ENCODE data around the gene TBC1D22A.

DNA sequence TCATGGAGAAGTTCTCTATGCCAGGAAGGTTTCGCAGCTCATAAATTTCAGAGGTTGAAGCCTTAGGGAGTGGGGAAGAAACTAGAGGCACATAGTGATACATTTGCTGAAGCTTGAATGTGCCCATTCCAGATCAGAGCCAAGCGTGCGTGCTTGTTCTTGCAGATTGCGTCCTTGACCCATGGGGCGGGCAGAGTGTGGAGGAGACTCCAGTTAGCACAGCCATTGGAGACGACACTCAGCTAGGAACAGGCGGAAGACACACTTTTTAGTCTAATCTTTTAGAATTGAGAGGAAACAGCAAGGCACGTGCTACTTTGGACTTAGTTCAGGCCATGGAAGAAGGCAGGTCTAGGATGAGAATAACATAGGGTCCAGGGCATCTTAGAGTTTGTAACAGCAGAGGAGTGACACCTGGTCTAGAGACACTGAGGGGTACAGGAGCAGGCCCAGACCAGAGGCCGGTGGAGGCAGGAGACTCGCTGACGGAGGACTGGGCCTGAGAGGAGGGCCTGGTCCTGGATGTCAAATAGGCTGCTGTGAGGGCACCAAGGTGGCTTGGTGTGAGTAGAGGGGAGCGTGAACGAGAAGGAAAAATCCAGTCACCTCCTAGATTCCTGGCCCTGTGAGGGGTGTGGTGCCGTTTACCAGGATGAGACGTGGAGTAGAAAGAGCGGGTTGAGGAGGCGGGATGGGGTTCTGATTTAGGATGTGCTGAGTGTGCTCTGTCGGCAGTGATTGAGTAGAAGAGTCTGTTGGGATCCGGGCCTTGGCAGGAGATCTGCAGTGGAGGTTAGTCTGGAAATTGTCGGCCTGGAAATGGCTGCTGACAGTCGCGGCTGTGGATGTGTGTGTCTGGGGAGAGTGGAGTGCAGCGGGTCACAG is 154.7 kb downstream of the TBC1D22A start:
- TF ChIP-seq, protein P1, sequence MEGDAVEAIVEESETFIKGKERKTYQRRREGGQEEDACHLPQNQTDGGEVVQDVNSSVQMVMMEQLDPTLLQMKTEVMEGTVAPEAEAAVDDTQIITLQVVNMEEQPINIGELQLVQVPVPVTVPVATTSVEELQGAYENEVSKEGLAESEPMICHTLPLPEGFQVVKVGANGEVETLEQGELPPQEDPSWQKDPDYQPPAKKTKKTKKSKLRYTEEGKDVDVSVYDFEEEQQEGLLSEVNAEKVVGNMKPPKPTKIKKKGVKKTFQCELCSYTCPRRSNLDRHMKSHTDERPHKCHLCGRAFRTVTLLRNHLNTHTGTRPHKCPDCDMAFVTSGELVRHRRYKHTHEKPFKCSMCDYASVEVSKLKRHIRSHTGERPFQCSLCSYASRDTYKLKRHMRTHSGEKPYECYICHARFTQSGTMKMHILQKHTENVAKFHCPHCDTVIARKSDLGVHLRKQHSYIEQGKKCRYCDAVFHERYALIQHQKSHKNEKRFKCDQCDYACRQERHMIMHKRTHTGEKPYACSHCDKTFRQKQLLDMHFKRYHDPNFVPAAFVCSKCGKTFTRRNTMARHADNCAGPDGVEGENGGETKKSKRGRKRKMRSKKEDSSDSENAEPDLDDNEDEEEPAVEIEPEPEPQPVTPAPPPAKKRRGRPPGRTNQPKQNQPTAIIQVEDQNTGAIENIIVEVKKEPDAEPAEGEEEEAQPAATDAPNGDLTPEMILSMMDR (IDR thresholded peaks at IDR 0.05): no peak
- TF ChIP-seq POLR2A (IDR thresholded peaks at IDR 0.05): no peak

All from Peyer's patch (tissue), 4 donors.